ENCODE results near the gene HCFC1. TPM values are rescaled to one million over a fixed set of nuclear protein-coding genes. Genes with fewer than 3 reads are reported as not detected.

HCFC1 gene
- total and polyA plus RNA-seq, 9 of the 15 experiments (the other 6 are each of a cell fraction or from before 2014, with no cell fraction given) = 2.8 to 133 (median 17.1) TPM

GRCh38 chrX:153974726-153975286 lies 3.2 kb upstream of the HCFC1 start:
- H3K9me1 ChIP-seq (ENCODE audit: control insufficient read depth, insufficient read depth, low read length) = no peaks in the 10 kb centered on the region
- POLR2A ChIA-PET = interaction anchor here (0.8 to 1.0 kb wide), 3 partner anchors 9 to 273 kb away, joined by 3 to 4 read pairs (median 3); no protein-coding TSS in a partner anchor
- peaks cover 1% of the 10 kb centered on the region for H4K20me1 ChIP-seq (replicated peaks; ENCODE audit: control insufficient read depth, insufficient read depth, low read length)
- H3K4me3 ChIP-seq = no peak overlapping the region
- no TSS peak for BruUV-seq (replicated peaks)
- intact Hi-C loops (cut with micrococcal nuclease) = no loop called here
- CTCF ChIA-PET (ENCODE audit: low intra/inter-chr PET ratio) = interaction anchor here (0.6 kb wide), 1 partner anchor 45 kb away, joined by 5 read pairs; the partner anchor contains the start of gene IRAK1
- TF ChIP-seq GABPB2 (CRISPR knock-in tag; conservative IDR thresholded peaks at IDR 0.05) (no peak), BRD4 (IDR thresholded peaks at IDR 0.05) (no peak), ZNF165 (CRISPR knock-in tag; IDR thresholded peaks at IDR 0.05; ENCODE audit: borderline replicate concordance) (no peak), BRCA1 (IDR thresholded peaks at IDR 0.05) (no peak), BRCA1 (CRISPR knock-in tag; IDR thresholded peaks at IDR 0.05) (no peak), ZNF57 (CRISPR knock-in tag; IDR thresholded peaks at IDR 0.05) (no peak), SPI1 (IDR thresholded peaks at IDR 0.05; ENCODE audit: borderline replicate concordance, low read depth, low read length) (no peak), ZKSCAN1 (IDR thresholded peaks at IDR 0.05; ENCODE audit: low read depth, low read length) (no peak), TBP (optimal IDR thresholded peaks at IDR 0.05; ENCODE audit: low read depth, low read length) (no peak), PYGO2 (tag; IDR thresholded peaks at IDR 0.05) (no peak), HMG20A (CRISPR knock-in tag; conservative IDR thresholded peaks at IDR 0.05) (no peak), CREB3 (tag; conservative IDR thresholded peaks at IDR 0.05; ENCODE audit: low read depth) (no peak)
- TF ChIP-seq, protein P1, sequence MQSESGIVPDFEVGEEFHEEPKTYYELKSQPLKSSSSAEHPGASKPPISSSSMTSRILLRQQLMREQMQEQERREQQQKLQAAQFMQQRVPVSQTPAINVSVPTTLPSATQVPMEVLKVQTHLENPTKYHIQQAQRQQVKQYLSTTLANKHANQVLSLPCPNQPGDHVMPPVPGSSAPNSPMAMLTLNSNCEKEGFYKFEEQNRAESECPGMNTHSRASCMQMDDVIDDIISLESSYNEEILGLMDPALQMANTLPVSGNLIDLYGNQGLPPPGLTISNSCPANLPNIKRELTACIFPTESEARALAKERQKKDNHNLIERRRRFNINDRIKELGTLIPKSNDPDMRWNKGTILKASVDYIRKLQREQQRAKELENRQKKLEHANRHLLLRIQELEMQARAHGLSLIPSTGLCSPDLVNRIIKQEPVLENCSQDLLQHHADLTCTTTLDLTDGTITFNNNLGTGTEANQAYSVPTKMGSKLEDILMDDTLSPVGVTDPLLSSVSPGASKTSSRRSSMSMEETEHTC (IDR thresholded peaks at IDR 0.05) = no peak
- H3K36me3 ChIP-seq (ENCODE audit: control insufficient read depth, insufficient read depth, low read length) = peaks cover under 1% of the 10 kb centered on the region; the same call in 2 of the 3 replicates
- FAIRE-seq (no peak), ATAC-seq (no peak), DNase-seq (ENCODE audit: extremely low read depth in 1 of 4, low spot score in 3 of 4) (no peak)
- no peaks in the 10 kb centered on the region for H3K27me3 ChIP-seq (ENCODE audit: control insufficient read depth in 2 of 2, insufficient read depth in 2 of 2, low read length in 2 of 2)
- peak overlapping the region in 1 of 2 experiments; percentile 99; a peak in 2 of 4 replicates for H3K9ac ChIP-seq (ENCODE audit: insufficient read depth in 1 of 2, low read depth in 2 of 2, low read length in 2 of 2)
- H3K27ac ChIP-seq (ENCODE audit: extremely low read depth, low read depth, low read length) = no peak overlapping the region; the same call in 2 of the 3 replicates
- 83% methylated on average over 3 of the region's 3 CpGs for WGBS (ENCODE audit: insufficient coverage, low coverage, missing lambda C conversion rate)
- in situ Hi-C loops (cut with MboI) = no loop called here
- peak overlapping the region; percentile 91; the same call in 1 of the 2 replicates for H3K4me2 ChIP-seq (ENCODE audit: insufficient read depth, low read length)
- H3K4me1 ChIP-seq (replicated peaks in 1 of 2; ENCODE audit: control insufficient read depth in 2 of 2, insufficient read depth in 2 of 2, low read length in 2 of 2) = peaks cover 13 to 31% of the 10 kb centered on the region in 2 experiments; a peak in 4 of 5 replicates
- no peak overlapping the region for H2AFZ ChIP-seq (ENCODE audit: low read depth, low read length)
- H3K79me2 ChIP-seq (ENCODE audit: control insufficient read depth, insufficient read depth, low read length) = peaks cover 38% of the 10 kb centered on the region
- H3K9me3 ChIP-seq (replicated peaks; ENCODE audit: control insufficient read depth, insufficient read depth, low read depth, low read length) = no peaks in the 10 kb centered on the region
